HG03025 (cell line): ENCODE results near the gene TVP23B.
A peak's percentile ranks its signal among the peaks of the same experiment; 100 is the strongest.
"Not testable (repeated sequence)": the region's sequence is repeated elsewhere in the genome, so short reads cannot be mapped to it uniquely, and the experiment has no call there.

ENCODE experiments used
- ATAC-seq: cut with Tn5 transposase; IDR thresholded peaks from one replicate; pipeline ENCODE4 v1.9.1; 2021; ENCODE audit warnings: mild to moderate bottlenecking, moderate library complexity; ENCODE audit not compliant: unreplicated experiment, low FRiP score

TVP23B gene

GRCh38 chr17:18780991-18781718 is at the start of gene TVP23B:
Gene TVP23B, plus strand, starts transcription at chr17:18781183. Its CDS starts 111 bp downstream, at chr17:18781294.
- ATAC-seq: peak; percentile 97

- ATAC-seq: not testable (repeated sequence)
Observed at GRCh38 chr17:18732438-18732837, 48.5 kb upstream of the TVP23B start.

GRCh38 chr17:18733350-18733749 is 47.6 kb upstream of the TVP23B start:
- ATAC-seq: not testable (repeated sequence)

- not testable (repeated sequence) for ATAC-seq
Observed at GRCh38 chr17:18739616-18740391, 41.2 kb upstream of the TVP23B start.

GRCh38 chr17:18741228-18741627 is 39.8 kb upstream of the TVP23B start:
- ATAC-seq: not testable (repeated sequence)

- not testable (repeated sequence) for ATAC-seq
Observed at GRCh38 chr17:18743699-18744421, 37.1 kb upstream of the TVP23B start, which contains the start of gene FBXW10. Gene FBXW10, plus strand, starts transcription at chr17:18744054. Its CDS starts 191 bp downstream, at chr17:18744245.

- not testable (repeated sequence) for ATAC-seq
Observed at GRCh38 chr17:18744726-18745125, 36.3 kb upstream of the TVP23B start.

- not testable (repeated sequence) for ATAC-seq
Observed at GRCh38 chr17:18746551-18746950, 34.4 kb upstream of the TVP23B start.

- not testable (repeated sequence) for ATAC-seq
Observed at GRCh38 chr17:18747501-18747900, 33.5 kb upstream of the TVP23B start.

- not testable (repeated sequence) for ATAC-seq
Observed at GRCh38 chr17:18750242-18750641, 30.7 kb upstream of the TVP23B start.

GRCh38 chr17:18753829-18754409 is 27.1 kb upstream of the TVP23B start:
- not testable (repeated sequence) for ATAC-seq

- not testable (repeated sequence) for ATAC-seq
Observed at GRCh38 chr17:18755969-18756368, 25.0 kb upstream of the TVP23B start.

GRCh38 chr17:18757368-18758044 is 23.5 kb upstream of the TVP23B start:
- not testable (repeated sequence) for ATAC-seq

- ATAC-seq: not testable (repeated sequence)
Observed at GRCh38 chr17:18758344-18758743, 22.6 kb upstream of the TVP23B start.

GRCh38 chr17:18760221-18760620 is 20.8 kb upstream of the TVP23B start:
- ATAC-seq: not testable (repeated sequence)

- ATAC-seq: not testable (repeated sequence)
Observed at GRCh38 chr17:18770572-18770971, 10.4 kb upstream of the TVP23B start.

- not testable (repeated sequence) for ATAC-seq
Observed at GRCh38 chr17:18771066-18771465, 9.9 kb upstream of the TVP23B start.

GRCh38 chr17:18772471-18772870 is 8.5 kb upstream of the TVP23B start:
- ATAC-seq: no peak

- not testable (repeated sequence) for ATAC-seq
Observed at GRCh38 chr17:18781805-18782204, 822 bp downstream of the TVP23B start.

GRCh38 chr17:18785933-18786332 is 5.0 kb downstream of the TVP23B start:
- ATAC-seq: not testable (repeated sequence)
